HepG2 (cell line): ENCODE measurements around the gene PNKP. TPM values are rescaled to one million over a fixed set of nuclear protein-coding genes. Genes with fewer than 3 reads are reported as not detected.

ENCODE experiments used
- ATRX ChIP-seq: sonication (generic); formaldehyde crosslinking; IDR thresholded peaks from 2 replicates; pipeline ENCODE4 v1.4.0; 2020; ENCODE audit warnings: missing genetic modification reagents, borderline replicate concordance
- BHLHE40 ChIP-seq: IDR thresholded peaks from 2 replicates; pipeline ENCODE4 v1.6.1; 2011; ENCODE audit warnings: low read length, improper control_type of control experiment
- ISX ChIP-seq: sonication (generic); formaldehyde crosslinking; conservative IDR thresholded peaks from 2 replicates; pipeline ENCODE4 v1.5.0; 2020; ENCODE audit warnings: missing genetic modification reagents
- KDM5B ChIP-seq: sonication (generic); formaldehyde crosslinking; IDR thresholded peaks from 2 replicates; pipeline ENCODE4 v1.4.0; 2020; ENCODE audit warnings: missing genetic modification reagents, mild to moderate bottlenecking, borderline replicate concordance
- KLF15 ChIP-seq: sonication (generic); formaldehyde crosslinking; IDR thresholded peaks from 2 replicates; pipeline ENCODE4 v1.8.1; 2023; ENCODE audit warnings: borderline replicate concordance, mild to moderate bottlenecking, inconsistent platforms, missing genetic modification reagents, mixed read lengths
- RFXAP ChIP-seq: sonication (generic); formaldehyde crosslinking; IDR thresholded peaks from 2 replicates; pipeline ENCODE4 v1.4.0; 2020; ENCODE audit warnings: missing genetic modification reagents, borderline replicate concordance
- RORA ChIP-seq: sonication (generic); formaldehyde crosslinking; IDR thresholded peaks from 2 replicates; pipeline ENCODE4 v1.5.0; 2020; ENCODE audit warnings: mild to moderate bottlenecking, missing genetic modification reagents, moderate library complexity
- SKI ChIP-seq: fragments of 450-650 bp; IDR thresholded peaks from one replicate; pipeline ENCODE4 v1.6.1; 2018; ENCODE audit warnings: mild to moderate bottlenecking; ENCODE audit not compliant: partially characterized antibody
- SOX13 ChIP-seq, 3 experiments: fragments of 450-650 bp in 1 of 3; sonication (generic) in 1 of 3; formaldehyde crosslinking in 1 of 3; IDR thresholded peaks in 2 of 3; conservative IDR thresholded peaks in 1 of 3; 2 replicates each; pipeline versions ENCODE4 v1.5.0 to v1.6.1; 2016 to 2020; ENCODE audit warnings: antibody characterized with exemption in 1 of 3, mild to moderate bottlenecking in 1 of 3, missing compliant biosample characterization in 1 of 3, missing genetic modification reagents in 1 of 3, moderate library complexity in 1 of 3
- SP2 ChIP-seq: sonication (generic); formaldehyde crosslinking; IDR thresholded peaks from 2 replicates; pipeline ENCODE4 v1.5.1; 2020; ENCODE audit warnings: mild to moderate bottlenecking, missing genetic modification reagents
- TBL1XR1 ChIP-seq: fragments of 150-350 bp; IDR thresholded peaks from 2 replicates; pipeline ENCODE4 v1.6.1; 2014; ENCODE audit warnings: borderline replicate concordance, low read length; ENCODE audit not compliant: partially characterized antibody
- ZC3H13 ChIP-seq: sonication (generic); formaldehyde crosslinking; IDR thresholded peaks from 2 replicates; pipeline ENCODE4 v1.8.1; 2023; ENCODE audit warnings: mild to moderate bottlenecking, missing genetic modification reagents, moderate library complexity
- ZNF264 ChIP-seq: sonication (generic); formaldehyde crosslinking; IDR thresholded peaks from 2 replicates; pipeline ENCODE4 v1.4.0; 2020; ENCODE audit warnings: missing genetic modification reagents
- ZNF33B ChIP-seq: sonication (generic); formaldehyde crosslinking; IDR thresholded peaks from 2 replicates; pipeline ENCODE4 v1.5.1; 2020; ENCODE audit warnings: mild to moderate bottlenecking, missing genetic modification reagents
- ZNF556 ChIP-seq: sonication (generic); formaldehyde crosslinking; IDR thresholded peaks from 2 replicates; pipeline ENCODE4 v1.4.0; 2020; ENCODE audit warnings: mild to moderate bottlenecking, missing genetic modification reagents, borderline replicate concordance
- ZNF563 ChIP-seq: sonication (generic); formaldehyde crosslinking; IDR thresholded peaks from 2 replicates; pipeline ENCODE4 v1.8.0; 2022; ENCODE audit warnings: mild to moderate bottlenecking, moderate library complexity, missing genetic modification reagents
- ZNF670 ChIP-seq: sonication (generic); formaldehyde crosslinking; IDR thresholded peaks from 2 replicates; pipeline ENCODE4 v1.8.0; 2022; ENCODE audit warnings: mild to moderate bottlenecking, missing genetic modification reagents, borderline replicate concordance
- ZNF792 ChIP-seq: IDR thresholded peaks from 2 replicates; pipeline ENCODE4 v1.6.1; 2016
- ZSCAN9 ChIP-seq: IDR thresholded peaks from 2 replicates; pipeline ENCODE4 v1.6.1; 2016; ENCODE audit warnings: borderline replicate concordance
- polyA plus RNA-seq, 8 experiments: library from polyadenylated mRNA; depleted of rRNA in 3 of 8; stranded (reverse) in 7 of 8; unstranded in 1 of 8; fragments of >200 nt; fragmentation: Illumina TruSeq in 4 of 8; extraction: Trizol in 4 of 8; gene quantifications; 2 replicates each; pipeline versions ENCODE4 v1.2.1 to v1.2.3, GENCODE V29; 2011 to 2016; ENCODE audit warnings: low read depth in 4 of 8, missing spikeins in 1 of 8, mixed read lengths in 1 of 8; ENCODE audit not compliant: insufficient read depth in 1 of 8
- total RNA-seq, 5 experiments: library from RNA; depleted of rRNA; stranded (reverse); fragments of >200 nt; fragmentation: Illumina TruSeq; extraction: Trizol; gene quantifications; 2 replicates each; pipeline ENCODE4 v1.2.3, GENCODE V29; 2016; ENCODE audit warnings: low read depth in 1 of 5
- TF ChIP-seq, protein P1 (sequence below): sonication (generic); formaldehyde crosslinking; IDR thresholded peaks from 2 replicates; pipeline ENCODE4 v1.9.0; 2022; ENCODE audit warnings: low read depth, missing genetic modification reagents
- TF ChIP-seq, protein P2 (sequence below): sonication (generic); formaldehyde crosslinking; IDR thresholded peaks from 2 replicates; pipeline ENCODE4 v1.4.0; 2020; ENCODE audit warnings: missing genetic modification reagents
- TF ChIP-seq, protein P3 (sequence below): sonication (generic); formaldehyde crosslinking; IDR thresholded peaks from 2 replicates; pipeline ENCODE4 v1.4.0; 2020; ENCODE audit warnings: missing genetic modification reagents
- TF ChIP-seq, protein P4 (sequence below): sonication (generic); formaldehyde crosslinking; IDR thresholded peaks from 2 replicates; pipeline ENCODE4 v1.5.0; 2020; ENCODE audit warnings: mild to moderate bottlenecking, missing genetic modification reagents

PNKP gene
- total and polyA plus RNA-seq, 2 of the 13 experiments (the other 11 are each of a cell fraction or from before 2014, with no cell fraction given), result 12.7 to 27.1 TPM

DNA sequence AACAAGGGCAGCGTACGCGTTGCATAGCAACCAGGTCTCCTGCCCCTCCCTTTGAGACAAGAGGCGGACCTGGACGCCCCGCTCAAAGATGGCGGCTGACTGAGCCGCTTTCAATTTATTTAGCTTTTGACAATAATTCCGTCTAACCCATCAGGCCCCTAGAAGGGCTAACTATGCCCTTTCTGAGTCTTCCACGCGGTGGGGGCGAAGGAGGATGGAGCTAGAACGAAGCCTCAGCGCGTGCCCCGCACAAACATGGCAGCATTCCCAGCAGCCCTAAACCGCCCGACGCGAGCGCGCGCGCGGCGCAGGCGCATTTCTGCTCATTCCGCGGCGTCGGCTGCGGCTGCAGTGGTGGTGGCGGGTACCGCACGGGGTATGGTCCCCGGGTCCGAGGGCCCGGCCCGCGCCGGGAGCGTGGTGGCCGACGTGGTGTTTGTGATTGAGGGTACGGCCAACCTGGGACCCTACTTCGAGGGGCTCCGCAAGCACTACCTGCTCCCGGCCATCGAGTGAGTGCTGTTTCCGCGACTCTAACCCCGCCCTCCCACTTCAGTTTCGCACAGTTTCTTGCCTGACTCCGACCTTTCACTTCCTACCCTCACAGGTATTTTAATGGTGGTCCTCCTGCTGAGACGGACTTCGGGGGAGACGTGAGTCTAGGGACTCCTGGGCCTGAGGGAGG, 49.3 kb downstream of the PNKP start, which contains the start of gene MED25 (continued):
- TF ChIP-seq, protein P1, sequence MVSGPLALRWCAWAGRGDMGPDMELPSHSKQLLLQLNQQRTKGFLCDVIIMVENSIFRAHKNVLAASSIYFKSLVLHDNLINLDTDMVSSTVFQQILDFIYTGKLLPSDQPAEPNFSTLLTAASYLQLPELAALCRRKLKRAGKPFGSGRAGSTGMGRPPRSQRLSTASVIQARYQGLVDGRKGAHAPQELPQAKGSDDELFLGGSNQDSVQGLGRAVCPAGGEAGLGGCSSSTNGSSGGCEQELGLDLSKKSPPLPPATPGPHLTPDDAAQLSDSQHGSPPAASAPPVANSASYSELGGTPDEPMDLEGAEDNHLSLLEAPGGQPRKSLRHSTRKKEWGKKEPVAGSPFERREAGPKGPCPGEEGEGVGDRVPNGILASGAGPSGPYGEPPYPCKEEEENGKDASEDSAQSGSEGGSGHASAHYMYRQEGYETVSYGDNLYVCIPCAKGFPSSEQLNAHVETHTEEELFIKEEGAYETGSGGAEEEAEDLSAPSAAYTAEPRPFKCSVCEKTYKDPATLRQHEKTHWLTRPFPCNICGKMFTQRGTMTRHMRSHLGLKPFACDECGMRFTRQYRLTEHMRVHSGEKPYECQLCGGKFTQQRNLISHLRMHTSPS (CRISPR knock-in tag), result no peak
- TF ChIP-seq SOX13 (IDR thresholded peaks at IDR 0.05) (no peak), SOX13 (CRISPR knock-in tag; conservative IDR thresholded peaks at IDR 0.05 in 1 of 2, IDR thresholded peaks at IDR 0.05 in 1 of 2) (no peak), RORA (CRISPR knock-in tag) (no peak), ZNF264 (CRISPR knock-in tag) (no peak), ATRX (no peak), ZNF670 (CRISPR knock-in tag) (no peak), ZNF792 (CRISPR knock-in tag) (no peak; the same call in 1 of the 2 replicates), ISX (CRISPR knock-in tag) (no peak), SKI (peak; percentile 7), KLF15 (CRISPR knock-in tag) (no peak), ZNF33B (CRISPR knock-in tag) (peak; percentile 16; the same call in 1 of the 2 replicates), ZC3H13 (no peak), SP2 (CRISPR knock-in tag) (no peak), ZSCAN9 (CRISPR knock-in tag) (no peak), ZNF563 (CRISPR knock-in tag) (no peak), TBL1XR1 (no peak), ZNF556 (0 out of 2 replicates have a peak, but pooled peaks have one; percentile 16), BHLHE40 (no peak), RFXAP (CRISPR knock-in tag) (peak; percentile 67; the same call in 1 of the 2 replicates), KDM5B (no peak; the same call in 1 of the 2 replicates)
- TF ChIP-seq, protein P2, sequence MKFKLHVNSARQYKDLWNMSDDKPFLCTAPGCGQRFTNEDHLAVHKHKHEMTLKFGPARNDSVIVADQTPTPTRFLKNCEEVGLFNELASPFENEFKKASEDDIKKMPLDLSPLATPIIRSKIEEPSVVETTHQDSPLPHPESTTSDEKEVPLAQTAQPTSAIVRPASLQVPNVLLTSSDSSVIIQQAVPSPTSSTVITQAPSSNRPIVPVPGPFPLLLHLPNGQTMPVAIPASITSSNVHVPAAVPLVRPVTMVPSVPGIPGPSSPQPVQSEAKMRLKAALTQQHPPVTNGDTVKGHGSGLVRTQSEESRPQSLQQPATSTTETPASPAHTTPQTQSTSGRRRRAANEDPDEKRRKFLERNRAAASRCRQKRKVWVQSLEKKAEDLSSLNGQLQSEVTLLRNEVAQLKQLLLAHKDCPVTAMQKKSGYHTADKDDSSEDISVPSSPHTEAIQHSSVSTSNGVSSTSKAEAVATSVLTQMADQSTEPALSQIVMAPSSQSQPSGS, result no peak
- TF ChIP-seq, protein P3, sequence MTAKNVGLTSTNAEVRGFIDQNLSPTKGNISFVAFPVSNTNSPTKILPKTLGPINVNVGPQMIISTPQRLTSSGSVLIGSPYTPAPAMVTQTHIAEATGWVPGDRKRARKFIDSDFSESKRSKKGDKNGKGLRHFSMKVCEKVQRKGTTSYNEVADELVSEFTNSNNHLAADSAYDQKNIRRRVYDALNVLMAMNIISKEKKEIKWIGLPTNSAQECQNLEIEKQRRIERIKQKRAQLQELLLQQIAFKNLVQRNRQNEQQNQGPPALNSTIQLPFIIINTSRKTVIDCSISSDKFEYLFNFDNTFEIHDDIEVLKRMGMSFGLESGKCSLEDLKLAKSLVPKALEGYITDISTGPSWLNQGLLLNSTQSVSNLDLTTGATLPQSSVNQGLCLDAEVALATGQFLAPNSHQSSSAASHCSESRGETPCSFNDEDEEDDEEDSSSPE, result peak; percentile 76
- TF ChIP-seq, protein P4, sequence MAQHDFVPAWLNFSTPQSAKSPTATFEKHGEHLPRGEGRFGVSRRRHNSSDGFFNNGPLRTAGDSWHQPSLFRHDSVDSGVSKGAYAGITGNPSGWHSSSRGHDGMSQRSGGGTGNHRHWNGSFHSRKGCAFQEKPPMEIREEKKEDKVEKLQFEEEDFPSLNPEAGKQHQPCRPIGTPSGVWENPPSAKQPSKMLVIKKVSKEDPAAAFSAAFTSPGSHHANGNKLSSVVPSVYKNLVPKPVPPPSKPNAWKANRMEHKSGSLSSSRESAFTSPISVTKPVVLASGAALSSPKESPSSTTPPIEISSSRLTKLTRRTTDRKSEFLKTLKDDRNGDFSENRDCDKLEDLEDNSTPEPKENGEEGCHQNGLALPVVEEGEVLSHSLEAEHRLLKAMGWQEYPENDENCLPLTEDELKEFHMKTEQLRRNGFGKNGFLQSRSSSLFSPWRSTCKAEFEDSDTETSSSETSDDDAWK (CRISPR knock-in tag), result no peak
